GM18498 (cell line): ENCODE results near the gene ANKFY1.

Experiments
- ATAC-seq: cut with Tn5 transposase; IDR thresholded peaks from one replicate; pipeline ENCODE4 v1.9.1; 2021; ENCODE audit warnings: mild to moderate bottlenecking, moderate library complexity; ENCODE audit not compliant: unreplicated experiment

Gene ANKFY1

GRCh38 chr17:4125552-4125951 is 138.2 kb downstream of the ANKFY1 start:
- ATAC-seq = no peak

DNA sequence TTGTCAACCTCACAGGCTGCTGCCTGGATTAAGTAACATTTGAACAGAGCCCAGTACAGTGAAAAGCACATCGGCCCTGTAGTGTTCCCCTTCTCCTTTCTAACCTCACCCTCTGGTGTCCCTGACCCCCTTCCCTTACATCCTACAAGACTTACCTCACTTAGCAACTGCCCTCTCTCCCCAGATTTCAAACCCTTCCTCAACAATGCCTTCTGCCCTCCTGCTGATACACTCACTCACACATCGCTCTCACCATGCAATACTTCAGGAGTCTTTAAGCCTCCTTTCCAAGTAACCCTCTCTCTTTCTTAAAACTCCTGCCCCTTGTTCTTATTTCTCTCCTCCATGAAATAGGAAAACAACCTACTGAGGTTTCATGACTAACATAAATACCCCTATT is 138.8 kb downstream of the ANKFY1 start:
- no peak for ATAC-seq

GRCh38 chr17:4120332-4120731 is 143.4 kb downstream of the ANKFY1 start:
- ATAC-seq = no peak

GRCh38 chr17:4119299-4119698 is 144.5 kb downstream of the ANKFY1 start:
- no peak for ATAC-seq

GRCh38 chr17:4118015-4118743 is 145.6 kb downstream of the ANKFY1 start:
- no peak for ATAC-seq

GRCh38 chr17:4116516-4116915 is 147.3 kb downstream of the ANKFY1 start:
- no peak for ATAC-seq
